NCI-H2171 treated with DMSO at 0.1 percent for 48 hours (cell line): ENCODE results near the gene WNT5A.

Source experiments
- DNase-seq: peaks from one replicate; lab custom pipeline; 2025; lab: John Stamatoyannopoulos, UW

The WNT5A gene

GRCh38 chr3:55446850-55447249, 40.3 kb downstream of the WNT5A start:
- peak; percentile 60 for DNase-seq

- DNase-seq, result no peak
Observed at GRCh38 chr3:55445551-55445950, 41.6 kb downstream of the WNT5A start.

DNA sequence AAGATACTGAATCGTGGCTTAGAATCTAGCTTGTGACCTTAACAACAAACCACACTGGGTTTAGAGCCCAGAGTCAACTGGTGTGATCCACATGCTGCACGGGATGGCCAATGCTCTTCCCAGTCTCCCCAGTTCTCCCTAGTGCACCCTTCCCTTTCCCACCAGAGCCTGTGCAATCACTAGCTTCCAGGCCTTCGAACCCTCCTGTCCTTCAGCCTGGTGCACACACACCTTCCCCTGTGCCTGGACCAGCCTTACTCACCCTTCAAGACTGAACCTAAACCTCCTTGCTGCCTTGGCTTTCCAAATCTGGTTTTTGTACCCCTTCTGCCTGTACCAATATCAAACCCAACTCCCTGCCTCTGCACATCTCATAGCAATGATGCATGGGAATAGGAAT, 43.8 kb downstream of the WNT5A start:
- DNase-seq, result no peak

DNA sequence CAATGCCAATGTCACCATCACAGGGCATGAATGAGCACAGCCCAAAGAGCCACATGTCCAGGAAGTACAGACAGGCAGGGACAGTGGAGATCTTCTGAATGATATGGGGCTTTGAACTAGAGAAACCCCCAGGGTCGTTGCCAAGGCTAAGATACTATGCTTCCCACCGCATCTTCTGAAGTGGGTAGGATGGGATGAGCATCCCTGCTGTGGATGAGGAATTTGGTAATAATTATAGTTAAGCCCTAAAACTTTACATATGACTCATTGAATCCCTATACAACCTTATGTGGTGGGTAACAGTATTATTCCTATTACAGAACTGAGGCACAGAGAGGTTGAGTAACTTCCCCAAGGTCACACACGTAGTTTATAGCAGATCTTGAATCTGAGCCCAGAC, 44.2 kb downstream of the WNT5A start:
- no peak for DNase-seq

GRCh38 chr3:55441499-55441898, 45.6 kb downstream of the WNT5A start:
- DNase-seq, result no peak

- no peak for DNase-seq
Observed at GRCh38 chr3:55440104-55440708, 46.9 kb downstream of the WNT5A start.

DNA sequence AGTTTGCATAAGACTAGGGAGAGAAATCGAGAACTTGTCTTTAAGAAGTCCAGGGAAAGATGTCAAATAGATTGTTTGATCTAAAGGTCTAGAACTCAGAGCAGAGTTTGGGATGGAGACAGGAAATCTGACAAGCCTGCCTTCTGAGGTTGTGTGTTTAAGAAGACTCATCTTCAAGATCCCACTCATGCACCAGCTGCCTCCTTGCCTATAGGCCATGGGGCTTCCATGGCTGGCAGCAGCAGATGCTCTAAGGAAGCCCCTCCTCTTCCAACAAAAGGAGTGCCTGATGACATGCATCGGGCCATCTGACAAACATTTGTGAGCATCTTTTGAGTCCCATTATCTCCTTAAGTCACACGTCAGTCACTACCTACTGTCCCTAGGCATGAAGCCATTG, 47.4 kb downstream of the WNT5A start:
- no peak for DNase-seq

DNA sequence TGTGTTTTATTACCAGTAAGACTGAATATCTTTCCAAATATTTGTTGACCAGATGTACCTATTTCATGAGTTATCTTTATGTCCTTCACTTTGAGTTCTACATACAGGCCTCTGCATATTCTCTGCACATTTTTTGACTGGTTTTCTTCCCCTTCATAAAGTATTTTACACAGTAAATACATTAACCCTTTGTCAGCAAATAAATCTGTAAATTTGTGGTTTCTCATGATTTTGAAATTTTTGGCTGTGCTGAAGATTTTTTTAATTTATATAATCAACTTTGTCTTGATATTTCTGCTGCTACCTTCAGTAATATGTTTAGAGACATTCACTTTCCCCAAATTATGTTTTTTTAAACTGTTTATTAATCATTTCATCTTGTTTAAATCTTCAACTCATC, 50.5 kb downstream of the WNT5A start:
- DNase-seq, result no peak

DNA sequence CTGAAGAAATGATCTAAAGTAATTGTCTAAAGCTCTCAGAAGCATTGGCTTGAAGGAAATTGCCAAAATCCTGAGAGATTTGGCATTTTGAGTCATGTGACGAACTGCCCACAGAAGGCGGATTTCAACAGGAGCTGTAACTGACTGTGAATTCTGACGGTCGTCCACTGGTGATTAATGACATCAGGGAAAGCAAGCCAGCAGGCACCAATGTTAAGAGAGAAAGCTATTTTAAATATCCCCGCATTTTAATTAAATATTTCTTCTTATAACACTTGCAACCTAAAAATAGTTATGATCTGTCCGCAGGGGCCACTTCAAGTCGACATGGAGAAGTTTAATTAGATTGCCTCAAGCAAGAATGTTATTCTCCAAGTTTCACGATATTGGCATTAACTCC, 51.6 kb downstream of the WNT5A start:
- no peak for DNase-seq

GRCh38 chr3:55434789-55435188, 52.3 kb downstream of the WNT5A start:
- DNase-seq, result peak; percentile 10

GRCh38 chr3:55431041-55431440, 56.1 kb downstream of the WNT5A start:
- no peak for DNase-seq

DNA sequence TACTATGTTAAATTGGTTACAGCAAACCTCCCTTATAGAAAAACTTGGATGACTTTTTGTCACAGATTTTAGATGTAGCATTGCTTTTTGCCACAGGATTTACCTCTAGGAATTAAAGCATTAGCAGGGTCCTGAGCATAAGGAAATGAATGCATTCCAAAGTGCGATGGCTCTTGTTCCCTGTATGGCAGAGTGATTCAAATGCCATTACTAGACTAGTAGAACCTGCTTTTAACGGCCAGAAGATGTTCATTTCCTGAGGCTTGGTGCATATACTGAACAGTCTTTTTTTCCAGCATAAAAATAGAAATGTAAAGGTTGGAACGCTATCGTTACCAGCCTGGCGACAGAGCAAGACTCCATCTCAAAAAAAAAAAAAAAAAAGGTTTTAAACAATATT, 59.4 kb downstream of the WNT5A start:
- no peak for DNase-seq

- DNase-seq, result no peak
Observed at GRCh38 chr3:55426486-55426885, 60.6 kb downstream of the WNT5A start.

DNA sequence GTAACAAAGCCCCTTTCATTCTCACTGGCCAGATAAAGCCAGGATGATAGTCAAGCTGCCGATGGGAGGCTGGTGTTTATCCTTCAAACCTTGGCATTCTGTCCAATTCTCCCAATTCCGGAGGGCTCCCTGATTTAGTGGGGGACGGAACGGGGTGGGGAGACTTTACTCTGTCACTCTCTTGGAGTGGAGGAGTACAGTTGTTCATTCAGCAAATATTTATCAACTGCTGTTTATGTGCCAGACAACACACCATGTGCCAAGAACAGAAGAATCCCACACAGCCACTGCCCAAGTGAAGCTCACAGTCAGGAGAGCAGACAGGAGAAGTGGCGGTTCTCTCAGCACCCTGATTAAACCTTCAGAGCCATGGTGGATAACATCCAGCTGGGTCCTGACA, 63.3 kb downstream of the WNT5A start:
- no peak for DNase-seq

DNA sequence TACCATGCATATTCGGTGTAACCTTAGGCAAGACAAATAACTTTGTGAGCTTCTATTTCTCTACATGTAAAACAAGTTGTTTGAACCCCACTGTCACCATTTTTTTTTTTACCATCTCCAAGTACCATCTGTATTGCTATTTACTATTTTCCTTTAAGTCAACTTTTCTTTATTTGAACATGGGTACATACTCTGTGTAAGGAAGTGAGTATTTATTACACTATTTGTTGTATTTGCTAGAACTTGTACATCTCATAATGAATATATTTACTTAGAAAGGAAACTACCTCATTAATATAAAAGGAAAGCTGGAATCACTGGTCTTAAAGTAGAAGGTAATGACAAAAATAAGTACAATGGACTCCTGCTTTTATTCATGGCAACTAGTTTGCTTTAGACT, 69.9 kb downstream of the WNT5A start:
- DNase-seq, result no peak

DNA sequence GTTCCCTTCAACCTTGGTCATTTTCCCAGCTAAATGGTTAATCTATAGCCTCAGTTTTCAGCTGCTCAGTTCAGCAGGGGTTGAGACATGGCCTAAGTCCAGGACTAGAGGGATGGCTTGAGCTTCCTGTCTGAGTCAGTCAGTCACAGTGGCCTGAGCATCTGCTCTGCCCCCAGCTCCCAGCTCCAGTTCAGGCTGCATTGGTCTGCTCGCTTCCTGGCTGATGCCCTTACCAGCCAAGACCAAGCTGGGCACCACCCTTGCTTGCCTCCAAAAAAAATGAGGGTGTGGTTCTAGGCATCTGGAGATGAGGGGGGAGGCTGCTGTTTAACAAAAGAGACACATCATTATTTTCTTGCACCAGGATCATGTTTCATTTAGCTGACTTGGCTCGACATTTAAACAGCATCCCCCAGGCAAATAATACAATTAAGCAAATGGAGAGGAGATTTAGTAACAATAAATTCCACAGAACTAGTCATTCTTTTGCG, 70.7 kb downstream of the WNT5A start:
- DNase-seq, result peak; percentile 55
